ENCODE data around the gene BRF1. TPM values are rescaled to one million over a fixed set of nuclear protein-coding genes. Genes with fewer than 3 reads are reported as not detected.

The BRF1 gene
- polyA plus RNA-seq, 1 donor: 37.6 TPM

DNA sequence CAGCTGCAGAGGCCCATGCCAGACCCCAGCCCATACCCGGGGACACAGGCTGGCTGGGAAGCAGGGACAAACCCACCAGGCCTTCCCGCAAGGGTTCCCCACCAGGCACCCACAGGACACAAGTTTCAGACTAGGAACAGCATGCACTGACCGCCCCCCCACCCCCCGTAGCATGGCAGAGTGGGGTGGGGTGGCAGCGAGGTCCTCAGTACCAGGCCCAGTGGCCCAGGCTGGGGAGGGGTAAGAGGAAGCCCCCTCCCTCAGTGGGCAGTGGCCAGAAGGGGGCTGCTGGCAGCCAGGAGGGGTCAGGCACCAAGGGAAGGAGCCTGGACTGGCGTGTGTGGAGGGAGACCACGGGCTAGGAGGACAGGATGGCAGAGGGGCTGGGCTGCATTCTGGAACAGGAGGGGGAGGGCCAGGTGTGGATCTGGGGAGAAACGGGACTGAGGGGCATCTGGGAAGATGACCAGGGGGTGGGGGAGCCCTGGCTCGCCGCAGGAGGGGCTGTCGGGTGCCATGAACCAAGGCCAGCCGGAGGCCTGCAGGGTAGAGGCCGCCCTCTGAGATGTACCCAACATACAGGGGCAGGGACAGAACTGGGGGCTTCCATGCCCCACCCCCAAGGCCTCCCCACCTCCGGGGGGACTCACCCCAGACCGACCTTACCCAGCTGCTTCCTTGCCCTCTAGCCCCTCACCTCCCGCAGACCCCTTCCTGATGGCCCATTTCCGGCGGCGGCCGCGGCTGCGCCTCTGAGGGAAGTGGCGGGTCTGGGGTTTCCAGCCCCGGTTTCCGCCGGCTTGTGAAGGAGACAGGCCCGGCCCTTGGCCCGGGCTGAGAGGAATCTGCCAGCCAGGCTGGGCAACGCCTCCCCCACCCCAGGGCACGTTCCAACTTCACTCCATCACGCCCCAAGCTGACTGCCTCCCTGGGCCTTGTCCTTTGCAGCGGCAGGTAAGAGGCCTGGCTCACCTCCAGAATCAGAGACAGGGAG is 126.6 kb downstream of the BRF1 start:
- DNase-seq: no peak

DNA sequence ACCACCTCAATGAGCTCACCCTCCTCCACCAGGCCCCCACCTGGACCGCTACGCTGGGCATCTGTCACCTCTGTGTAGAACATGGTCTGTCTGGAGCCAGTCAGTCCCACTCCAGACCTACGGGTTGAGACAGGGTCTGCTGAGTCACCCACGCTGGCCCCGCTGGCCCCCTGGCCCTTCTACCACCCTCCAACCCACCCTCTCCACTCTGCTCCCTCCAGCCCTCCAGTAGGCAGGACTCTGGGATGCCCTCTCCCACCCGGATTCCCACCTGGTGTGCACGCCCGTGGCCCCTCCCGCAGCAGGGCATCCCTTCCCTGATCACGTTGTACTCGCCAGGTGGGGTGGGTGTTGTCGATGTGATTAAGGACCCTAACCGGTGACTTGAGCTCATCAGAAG is 127.7 kb downstream of the BRF1 start:
- no peak for DNase-seq

DNA sequence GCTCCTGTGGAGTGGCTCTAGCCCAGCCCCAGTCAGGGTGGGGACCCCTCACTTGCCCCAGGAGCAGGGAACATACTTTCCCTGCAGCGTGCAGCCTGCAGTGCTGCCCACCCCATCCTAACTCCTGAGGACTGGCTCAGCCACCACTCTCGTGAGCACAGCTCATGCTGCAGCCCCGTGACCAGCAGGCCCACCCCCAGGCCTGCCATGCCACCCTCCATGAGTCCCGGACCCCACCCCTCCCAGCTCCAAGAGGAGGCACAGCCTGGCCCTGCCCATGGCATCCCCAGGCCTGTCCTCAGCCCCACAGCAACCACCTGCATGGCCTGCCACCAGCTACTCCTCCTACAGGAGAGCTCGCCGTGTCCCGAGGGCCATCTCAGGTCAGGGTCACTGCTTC is 128.3 kb downstream of the BRF1 start:
- DNase-seq: no peak

DNA sequence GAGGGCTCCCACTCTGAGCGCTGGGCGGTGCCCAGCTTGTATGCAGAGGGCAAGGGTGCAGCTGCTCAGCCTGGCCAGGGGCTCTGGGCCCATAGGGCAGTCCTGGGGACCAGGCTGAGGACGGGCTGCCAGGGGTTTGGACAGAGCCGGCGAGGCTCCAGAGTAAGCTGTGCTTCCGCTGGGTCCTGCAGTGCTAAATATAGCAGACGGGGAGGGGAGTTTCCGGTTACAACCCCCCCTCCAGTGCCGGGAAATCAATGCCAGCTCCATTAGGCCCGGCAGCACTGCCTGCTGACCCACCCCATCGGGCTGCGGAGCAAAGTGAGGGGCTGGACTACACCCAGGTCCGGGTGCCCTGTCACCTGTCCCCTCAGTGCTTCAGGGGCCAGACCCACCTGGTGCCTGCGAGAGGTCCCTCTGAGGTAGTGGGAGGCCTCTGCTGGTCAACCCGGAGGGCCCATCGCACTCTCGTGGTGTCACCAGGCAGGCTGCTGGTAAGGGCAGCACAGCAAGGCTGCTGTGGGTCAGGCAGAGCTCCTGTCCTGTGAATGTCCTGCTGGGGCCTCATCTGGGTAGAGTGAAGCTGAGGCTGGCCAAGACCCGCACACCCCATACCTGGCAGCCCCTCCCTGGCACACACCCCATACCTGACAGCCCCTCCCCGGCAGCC is 129.7 kb downstream of the BRF1 start:
- DNase-seq: no peak

DNA sequence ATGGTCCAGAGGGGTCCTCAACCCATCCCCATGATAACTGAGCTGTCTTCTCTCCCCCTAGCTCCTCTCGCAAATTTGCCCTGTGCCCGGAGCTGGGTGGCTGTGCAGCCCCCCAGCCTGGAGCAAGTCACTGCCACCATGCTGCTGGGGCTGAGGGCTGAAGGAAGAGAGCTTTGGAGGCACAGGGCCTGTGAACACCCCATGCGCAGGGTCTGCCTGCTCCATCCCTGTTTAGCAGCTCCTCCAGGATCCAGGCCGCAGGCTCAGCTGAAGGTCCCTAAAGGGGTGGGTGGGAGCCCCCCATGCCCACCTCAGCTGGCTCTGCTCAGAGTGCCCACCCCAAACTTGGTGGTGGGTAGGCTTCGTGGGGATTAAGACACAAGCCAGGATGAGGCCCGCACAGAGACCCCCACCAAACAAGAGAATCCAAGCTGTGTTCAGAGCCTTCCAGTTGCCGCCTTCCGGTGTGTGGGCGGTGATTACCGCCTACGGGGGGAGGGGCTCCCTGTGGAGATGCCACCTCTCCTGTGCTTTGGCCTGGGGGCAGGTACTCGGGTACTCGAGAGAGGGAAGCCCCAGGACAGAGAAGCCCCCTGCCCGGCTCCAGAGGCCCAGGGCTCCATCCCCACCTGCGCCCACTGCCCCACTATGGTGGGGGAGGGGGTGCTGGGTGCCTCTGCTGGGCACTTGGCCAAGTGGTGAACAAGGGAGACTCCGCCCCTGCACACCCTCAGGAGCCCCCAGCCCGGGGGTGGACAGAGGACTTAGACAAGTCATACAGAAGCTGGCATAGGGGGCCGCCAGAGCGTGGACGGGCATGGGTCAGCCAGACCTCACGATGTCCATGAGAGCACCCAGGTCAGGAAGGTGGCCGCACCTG is 130.8 kb downstream of the BRF1 start:
- DNase-seq: no peak

DNA sequence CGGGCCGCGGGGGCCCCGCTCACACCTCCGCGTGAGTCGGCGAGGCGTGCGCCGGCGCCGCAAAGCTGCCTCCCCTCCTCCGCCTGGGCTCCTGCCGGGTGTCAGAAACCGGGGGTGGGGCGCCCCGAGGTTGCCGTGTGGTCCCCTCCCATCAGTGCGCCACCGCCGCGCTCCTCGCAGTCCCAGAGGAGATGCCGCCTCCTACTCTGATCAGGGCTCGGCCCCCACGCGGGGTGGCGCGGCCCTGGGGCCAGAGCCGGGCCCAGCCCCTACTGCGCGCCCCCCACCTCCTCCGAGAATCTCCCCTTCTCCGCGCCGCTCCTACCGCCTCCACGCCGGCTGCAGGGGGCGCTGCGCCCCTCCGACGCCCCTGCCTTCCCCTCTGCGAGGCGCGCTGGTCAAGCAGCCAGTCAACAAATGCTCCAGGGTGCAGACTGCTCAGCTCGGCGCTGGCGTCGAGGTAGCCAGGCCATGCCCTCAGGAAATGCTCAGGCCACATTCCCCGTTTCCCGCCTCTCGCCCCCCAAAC is 131.8 kb downstream of the BRF1 start:
- no peak for DNase-seq

DNA sequence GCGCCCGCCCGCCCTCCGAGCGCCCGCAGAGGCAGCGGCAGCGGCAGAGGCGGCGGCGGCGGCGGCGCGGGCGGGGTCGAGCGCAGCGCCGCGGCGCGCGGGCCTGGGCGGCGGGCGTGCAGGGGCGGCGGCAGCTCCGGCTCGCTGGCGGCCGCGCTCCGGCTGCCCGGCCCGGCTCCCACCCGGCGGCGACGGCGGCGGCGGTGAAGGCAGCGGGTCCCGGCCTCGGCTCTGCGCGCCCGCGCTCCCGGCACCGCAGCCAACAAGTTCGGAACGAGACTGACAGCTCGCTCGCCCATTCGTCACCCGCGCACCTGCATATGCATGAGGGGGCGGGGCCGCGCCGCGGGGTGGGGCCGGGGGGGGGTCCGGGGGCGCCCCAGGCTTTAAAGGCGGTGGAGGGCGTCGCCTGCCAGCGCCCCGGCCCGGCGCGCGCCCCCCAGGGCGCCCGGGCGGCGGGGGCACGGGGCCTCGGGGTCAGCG is 132.3 kb downstream of the BRF1 start, which contains the start of gene JAG2:
Gene JAG2 (minus strand): TSS at position 281 of the 483 bp plus-strand sequence. CDS start 356 bp downstream, outside the sequence.
- DNase-seq: no peak

DNA sequence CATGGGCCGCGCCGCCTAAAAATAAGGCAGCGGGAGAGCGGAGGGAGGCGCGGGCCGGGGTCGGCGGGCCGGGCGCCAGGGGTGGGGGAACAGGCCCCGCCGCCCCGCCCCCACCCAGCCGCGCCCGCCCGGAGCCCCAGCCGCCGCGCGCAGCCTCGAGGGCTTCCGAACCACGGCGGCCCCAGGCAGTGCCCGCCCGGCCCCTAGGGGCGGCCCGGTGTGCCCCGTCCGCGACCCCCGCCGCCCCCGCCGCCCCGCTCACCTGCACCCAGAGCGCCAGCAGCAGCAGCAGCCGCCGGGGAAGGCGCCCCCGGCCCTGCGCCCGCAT is 132.7 kb downstream of the BRF1 start:
- DNase-seq: no peak

DNA sequence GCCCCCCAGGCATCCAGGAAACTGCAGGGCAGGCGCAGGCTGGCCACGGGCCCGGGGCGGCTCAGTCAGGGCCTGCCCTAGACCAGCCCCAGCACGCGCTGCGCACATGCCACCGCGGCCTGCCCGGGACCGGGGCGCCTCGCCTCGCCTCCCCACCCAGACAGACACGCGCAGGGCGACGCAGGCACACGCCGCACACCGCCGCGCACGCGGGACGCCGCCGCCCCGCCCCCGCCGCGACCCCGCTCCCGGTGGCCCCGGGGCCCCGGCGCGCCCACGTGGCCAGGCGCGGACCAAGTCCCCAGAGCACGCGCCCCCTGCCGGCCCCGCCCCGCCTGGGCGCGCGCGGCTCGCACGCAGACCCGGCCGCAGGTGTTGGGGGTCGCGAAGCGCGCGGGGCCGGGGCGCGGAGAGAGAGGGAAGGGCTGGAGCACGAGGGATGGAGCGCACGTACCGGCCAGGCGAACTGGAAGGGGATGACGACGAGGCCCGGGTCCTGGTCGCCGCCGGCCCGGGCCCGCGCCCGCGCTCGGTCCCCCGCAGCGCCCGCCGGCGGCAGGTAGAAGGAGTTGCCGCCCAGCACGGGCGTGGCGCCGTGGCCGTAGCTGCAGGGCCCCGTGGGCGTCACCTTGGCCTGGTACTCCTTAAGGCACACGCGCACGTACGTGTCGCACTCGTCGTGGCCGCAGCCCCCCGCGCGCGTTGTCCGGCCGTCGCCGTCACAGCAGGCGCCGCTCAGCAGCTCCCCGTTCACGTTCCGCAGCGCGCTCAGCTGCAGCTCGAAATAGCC is 133.3 kb downstream of the BRF1 start:
- DNase-seq: no peak

DNA sequence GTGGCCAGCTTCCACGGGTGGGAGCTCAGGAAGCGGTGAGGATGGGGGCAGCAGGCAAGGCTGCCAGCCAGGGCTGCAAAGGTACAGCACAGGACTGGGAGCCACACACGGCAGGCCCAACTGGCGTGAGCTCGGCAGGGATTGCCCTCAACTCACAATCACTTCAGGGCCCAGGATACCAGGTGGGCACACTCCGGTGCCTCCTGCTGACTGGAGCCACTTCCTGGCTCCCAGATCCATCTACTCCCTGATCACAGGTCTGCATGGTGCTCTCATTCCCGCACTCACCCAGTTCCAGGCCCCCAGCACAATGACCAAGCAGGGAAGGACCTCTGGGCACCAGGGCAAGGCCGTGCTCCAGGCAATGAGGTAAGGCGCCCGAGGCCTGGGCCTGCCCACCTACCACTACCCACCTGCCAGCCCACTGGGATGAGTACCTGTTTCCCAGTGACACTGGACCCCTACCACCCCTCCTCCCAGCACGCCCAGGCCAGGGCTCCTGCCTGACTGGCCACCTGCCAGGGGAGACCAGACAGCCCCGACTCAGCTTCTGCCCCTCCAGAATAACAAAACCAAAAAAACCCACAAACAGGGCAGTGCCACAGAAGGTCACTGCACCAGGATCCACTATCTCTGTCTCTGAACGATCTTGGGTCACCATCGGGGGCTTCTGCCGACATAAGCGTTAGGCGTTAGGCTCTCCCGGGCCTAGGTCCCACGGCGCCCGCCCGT is 134.1 kb downstream of the BRF1 start:
- DNase-seq: no peak

DNA sequence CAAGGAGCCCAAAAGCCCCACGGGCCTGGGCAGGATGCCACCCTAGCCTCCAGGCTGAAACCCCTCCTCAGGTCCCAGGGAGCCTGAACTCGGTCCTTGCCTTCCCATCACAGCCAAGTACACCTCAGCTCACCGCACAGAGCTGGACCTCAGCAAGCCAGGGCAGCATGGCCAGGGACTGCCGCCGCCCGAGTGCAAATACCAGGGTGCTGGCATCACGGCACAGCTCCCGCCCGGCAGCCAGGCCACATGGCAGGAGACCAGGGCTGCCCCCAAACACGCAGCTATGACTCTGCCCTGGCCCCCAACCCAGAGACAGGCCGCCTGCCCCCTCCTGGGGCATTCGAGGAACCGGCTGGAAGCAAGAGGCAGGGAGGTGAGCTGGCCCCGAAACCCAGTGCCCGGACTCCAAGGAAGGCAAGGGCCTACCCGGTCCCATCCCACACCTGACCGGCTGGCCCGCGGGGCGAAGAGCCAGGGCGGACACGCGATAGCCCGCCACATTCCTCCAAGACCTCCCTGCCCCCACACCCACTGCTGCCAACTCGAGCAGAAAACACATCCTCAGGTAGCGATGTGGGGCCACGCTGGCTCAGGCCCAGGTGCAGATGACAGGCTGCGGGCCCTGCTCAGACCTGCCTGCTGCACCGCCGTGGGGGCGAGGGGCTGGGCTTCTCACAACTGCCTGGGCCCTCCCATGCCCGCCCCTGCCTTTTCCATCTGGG is 134.9 kb downstream of the BRF1 start:
- DNase-seq: no peak

DNA sequence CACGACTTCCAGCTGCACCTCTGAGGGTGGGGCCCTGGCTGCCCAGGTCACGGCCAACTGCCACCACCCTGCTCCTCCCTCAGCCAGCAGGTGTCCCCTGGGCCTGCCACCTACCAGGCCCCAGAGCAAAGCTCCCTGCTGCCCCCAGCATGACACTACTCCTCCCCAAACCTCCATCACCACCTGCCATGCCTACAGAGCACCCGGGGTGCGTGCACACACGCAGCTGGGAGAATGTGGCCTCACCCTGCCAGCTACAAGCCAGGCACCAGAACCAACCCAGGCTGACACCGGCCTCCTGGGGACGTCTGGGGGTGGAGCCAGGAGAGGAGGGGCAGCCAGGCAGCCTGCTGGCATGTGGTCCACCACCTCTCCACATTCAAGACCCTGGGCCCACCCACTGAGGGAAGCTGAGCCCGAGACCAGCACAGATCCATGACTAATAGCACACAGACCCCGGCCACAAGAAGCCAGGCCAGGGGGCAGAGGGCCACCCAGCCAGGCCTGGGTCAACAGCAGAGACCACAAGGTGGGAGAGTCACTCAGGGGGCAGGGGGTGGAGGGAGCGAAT is 135.6 kb downstream of the BRF1 start:
- no peak for DNase-seq

DNA sequence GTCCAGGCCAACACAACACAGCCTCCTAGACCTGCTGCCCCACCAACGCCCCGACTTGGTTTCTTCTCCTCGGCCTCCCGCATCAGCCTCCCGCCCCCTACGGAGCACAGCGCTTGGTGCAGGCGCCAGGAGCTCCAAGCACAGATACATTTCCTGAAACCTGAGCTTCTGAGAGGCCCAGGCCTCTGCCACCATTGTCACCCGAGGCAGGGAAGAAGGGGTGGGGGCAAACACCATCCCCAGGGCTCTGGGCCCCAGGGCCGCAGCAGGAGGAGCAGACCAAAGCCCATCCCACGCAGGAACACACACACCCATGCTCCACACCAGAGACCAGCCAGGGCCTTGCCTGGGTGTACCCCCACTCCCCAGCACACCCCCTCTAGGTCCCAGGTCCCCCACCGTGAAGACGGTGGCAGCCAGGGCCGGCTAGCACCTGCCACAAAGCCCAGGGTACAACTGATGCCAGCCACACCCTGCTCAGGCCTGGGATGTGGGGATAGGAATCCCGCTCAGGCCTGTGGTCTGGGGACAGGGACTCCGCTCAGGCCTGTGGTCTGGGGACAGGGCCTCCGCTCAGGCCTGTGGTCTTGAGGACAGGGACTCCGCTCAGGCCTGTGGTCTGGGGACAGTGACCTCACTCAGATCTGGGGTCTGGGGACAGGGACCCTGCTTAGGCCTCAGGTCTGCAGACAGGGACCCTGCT is 137.6 kb downstream of the BRF1 start:
- DNase-seq: no peak

DNA sequence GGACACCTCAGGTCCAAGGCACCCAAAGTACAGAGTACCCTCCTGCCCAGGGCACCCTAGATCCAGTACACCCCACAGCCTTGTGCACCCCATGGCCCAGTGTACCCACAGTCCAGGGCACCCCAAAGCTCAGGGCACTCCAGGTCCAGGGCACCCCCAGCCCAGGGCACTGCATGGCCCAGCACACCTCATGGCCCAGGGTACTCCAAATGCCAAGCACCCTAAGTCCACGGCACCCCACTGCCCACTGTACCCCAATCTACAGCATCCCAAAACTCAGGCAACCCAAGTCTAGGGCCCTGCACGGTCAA is 138.2 kb downstream of the BRF1 start:
- DNase-seq: no peak

DNA sequence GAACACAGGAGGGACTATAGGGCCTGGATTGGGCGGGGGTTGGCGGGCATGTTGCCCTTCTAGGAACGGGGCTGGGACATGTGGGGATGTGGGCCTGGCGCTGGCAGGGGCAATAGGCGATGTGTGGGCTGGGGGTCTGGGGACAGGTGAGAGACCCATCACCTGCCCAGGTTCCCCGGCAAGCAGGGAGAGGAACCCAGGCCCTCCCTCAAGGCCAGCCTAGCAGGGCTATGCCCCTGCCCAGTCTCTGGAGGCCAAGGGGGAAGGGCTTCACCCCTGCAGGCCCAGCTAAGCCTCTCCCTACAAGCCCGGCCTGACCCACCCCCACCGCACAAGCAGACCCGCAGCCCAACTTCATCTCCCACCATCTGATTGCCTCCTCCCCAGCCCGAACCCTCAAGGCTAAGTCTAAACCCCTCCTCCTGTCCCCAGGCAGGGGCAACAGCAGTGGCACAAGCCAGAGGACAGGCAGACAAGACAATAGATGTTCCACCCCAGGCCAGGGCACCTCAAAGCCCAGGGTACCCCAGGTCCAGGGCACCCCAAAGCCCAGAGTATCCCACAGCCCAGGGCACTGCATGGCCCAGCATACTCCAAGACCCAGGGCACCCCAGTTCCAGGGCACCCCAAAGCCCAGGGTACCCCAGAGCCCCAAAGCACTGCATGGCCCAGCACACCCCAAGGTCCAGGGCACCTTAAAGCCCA is 138.7 kb downstream of the BRF1 start:
- DNase-seq: no peak

DNA sequence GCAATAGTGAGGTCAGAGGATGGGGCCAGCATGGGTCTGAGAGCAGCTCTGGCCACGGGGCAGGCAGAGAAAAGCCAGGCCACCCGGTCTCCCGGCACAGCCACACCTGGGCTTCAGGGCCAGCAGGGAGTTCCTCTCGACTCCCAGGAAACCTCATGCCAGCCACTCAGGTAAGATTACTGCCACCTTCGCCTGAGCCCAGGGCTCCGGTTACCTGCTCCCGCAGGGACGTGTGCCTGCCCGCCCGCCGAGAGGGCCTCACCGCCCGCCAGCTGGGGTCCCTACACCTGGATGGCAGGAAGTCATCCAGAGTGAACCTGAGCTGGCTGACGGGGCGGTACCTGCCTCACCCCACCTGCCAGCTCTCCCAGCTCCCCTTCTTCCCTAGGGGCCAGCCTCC is 139.5 kb downstream of the BRF1 start:
- DNase-seq: no peak

DNA sequence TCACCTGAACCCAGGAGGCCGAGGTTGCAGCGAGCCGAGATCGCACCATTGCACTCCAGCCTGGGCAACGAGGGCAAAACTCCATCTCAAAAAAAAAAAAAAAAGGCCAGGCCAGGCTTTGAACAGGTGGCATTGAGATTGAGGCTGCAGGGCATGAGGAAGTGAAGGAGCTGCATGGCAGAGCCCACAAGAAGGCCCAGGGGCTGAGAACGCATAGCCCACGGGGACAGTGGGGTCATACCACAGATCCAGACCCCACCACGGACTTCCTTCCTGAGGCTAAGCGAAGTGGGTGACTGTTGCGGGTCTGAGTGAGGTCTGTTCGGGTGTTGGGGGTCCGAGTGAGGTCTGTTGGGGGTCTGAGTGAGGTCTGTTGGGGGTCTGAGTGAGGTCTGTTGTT is 140.0 kb downstream of the BRF1 start:
- no peak for DNase-seq

DNA sequence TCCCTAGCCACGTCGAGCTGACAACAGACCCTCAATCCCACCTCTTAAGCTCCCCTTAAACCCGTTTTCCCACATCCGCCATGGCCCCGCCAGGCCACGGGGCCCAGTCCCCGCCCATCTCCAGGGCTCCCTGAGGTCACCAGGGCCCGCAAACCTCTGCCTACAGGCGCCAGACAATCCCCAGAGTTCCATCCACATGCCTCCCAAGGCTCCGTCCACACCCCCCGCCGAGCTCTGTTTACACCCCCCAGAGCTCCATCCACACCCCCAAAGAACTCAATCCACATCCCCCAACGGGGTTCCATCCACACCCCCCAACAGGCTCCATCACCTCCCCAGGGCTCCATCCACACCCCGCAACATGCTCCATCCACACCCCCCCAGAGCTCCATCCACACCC is 141.5 kb downstream of the BRF1 start:
- DNase-seq: no peak

Measured in left kidney (tissue), 2 donors.